Dermis microvascular lymphatic vessel endothelial cell (primary cell): ENCODE measurements around the gene RNF44. TPM values are rescaled to one million over a fixed set of nuclear protein-coding genes. Genes with fewer than 3 reads are reported as not detected.

ENCODE experiments used
- DNase-seq, 2 donors: peaks; one replicate each; pipeline versions ENCODE4 v3.0.0 to v3.0.0-alpha.2; 2010; ENCODE audit warnings: low read depth in 2 of 2
- total RNA-seq: library from RNA; depleted of rRNA; stranded (reverse); fragments of >200 nt; gene quantifications from 2 replicates; pipeline ENCODE4 v1.2.1, GENCODE V29; 2014

The RNF44 gene
- total RNA-seq, 1 donor from 2014 or later = 2.4 TPM

- peak in 1 of 2 donors; percentile 18 for DNase-seq
Observed at GRCh38 chr5:176535664-176536131, 1.5 kb downstream of the RNF44 start.

GRCh38 chr5:176535101-176535663 is 2.0 kb downstream of the RNF44 start:
- DNase-seq = peak in 1 of 2 donors; percentile 29

GRCh38 chr5:176534640-176535039 is 2.6 kb downstream of the RNF44 start:
- no peak for DNase-seq

GRCh38 chr5:176533894-176534611 is 3.1 kb downstream of the RNF44 start:
- peak; percentile 52 to 53 for DNase-seq

GRCh38 chr5:176533390-176533789 is 3.8 kb downstream of the RNF44 start:
- DNase-seq = no peak

GRCh38 chr5:176532795-176533194 is 4.4 kb downstream of the RNF44 start:
- no peak for DNase-seq

- DNase-seq = no peak
Observed at GRCh38 chr5:176531902-176532493, 5.2 kb downstream of the RNF44 start.

- DNase-seq = no peak
Observed at GRCh38 chr5:176530983-176531901, 6.0 kb downstream of the RNF44 start.

- no peak for DNase-seq
Observed at GRCh38 chr5:176530393-176530982, 6.7 kb downstream of the RNF44 start.

GRCh38 chr5:176529741-176530141 is 7.5 kb downstream of the RNF44 start:
- no peak for DNase-seq

- DNase-seq = no peak
Observed at GRCh38 chr5:176529116-176529740, 8.0 kb downstream of the RNF44 start.

- no peak for DNase-seq
Observed at GRCh38 chr5:176528761-176529115, 8.5 kb downstream of the RNF44 start.

- DNase-seq = no peak
Observed at GRCh38 chr5:176528301-176528700, 8.9 kb downstream of the RNF44 start.

- DNase-seq = no peak
Observed at GRCh38 chr5:176527246-176528222, 9.7 kb downstream of the RNF44 start.

- DNase-seq = no peak
Observed at GRCh38 chr5:176526462-176526861, 10.7 kb downstream of the RNF44 start.

- DNase-seq = no peak
Observed at GRCh38 chr5:176525677-176526076, 11.5 kb downstream of the RNF44 start.

- DNase-seq = no peak
Observed at GRCh38 chr5:176524987-176525386, 12.2 kb downstream of the RNF44 start.

GRCh38 chr5:176524138-176524537 is 13.1 kb downstream of the RNF44 start:
- DNase-seq = no peak

- no peak for DNase-seq
Observed at GRCh38 chr5:176521699-176522263, 15.4 kb downstream of the RNF44 start.
